ENCODE measurements around the gene RPS16. TPM values are rescaled to one million over a fixed set of nuclear protein-coding genes. Genes with fewer than 3 reads are reported as not detected.

Gene RPS16
- total and polyA plus RNA-seq, 2 donors (not counting 1 experiment from before 2014, with no cell fraction given) = 3,910 to 6,448 TPM

- peak overlapping the region; percentile 89 for H3K4me2 ChIP-seq (replicated peaks; ENCODE audit: low read depth, low read length, poor library complexity, severe bottlenecking)
- no peaks in the 10 kb centered on the region for H3K27me3 Mint-ChIP-seq
- ATAC-seq (ENCODE audit: low read depth) (no peak), DNase-seq (no peak)
- H3K9me3 Mint-ChIP-seq (ENCODE audit: insufficient read depth) = no peaks in the 10 kb centered on the region
- H2AFZ ChIP-seq (ENCODE audit: insufficient read depth, low read depth, low read length, poor library complexity, severe bottlenecking) = peak overlapping the region; percentile 91
- peak overlapping the region; percentile 96 for H3K4me3 Mint-ChIP-seq
- 4% methylated on average over 7 of the region's 12 CpGs for WGBS (ENCODE audit: insufficient coverage)
- intact Hi-C loops (cut with micrococcal nuclease) = loop anchor here (2.0 kb wide), 1 partner anchor 18 kb away; the partner anchor contains the start of gene DLL3
- H3K4me1 ChIP-seq (ENCODE audit: control insufficient read depth in 2 of 2, insufficient read depth in 2 of 2, low read length in 2 of 2) = peaks cover 14 to 21% of the 10 kb centered on the region in 2 donors
- peak overlapping the region; percentile 43 to 95 (median 89) for H3K4me3 ChIP-seq (ENCODE audit: control extremely low read depth in 1 of 5, extremely low read depth in 1 of 5, insufficient read depth in 1 of 5, low read depth in 2 of 5, low read length in 4 of 5)
- ChIA-PET POLR2A (interaction anchor here (0.6 to 1.2 kb wide), 5 partner anchors 36 to 623 kb away, joined by 3 to 8 read pairs (median 4); partner anchors contain the start of genes RPS16, SAMD4B and SUPT5H), CTCF (no interaction called here)
- peaks cover 24% of the 10 kb centered on the region for H3K79me2 ChIP-seq (ENCODE audit: control insufficient read depth, insufficient read depth, low read length)
- H3K36me3 ChIP-seq (replicated peaks in 1 of 2; ENCODE audit: control extremely low read depth in 1 of 2, control insufficient read depth in 1 of 2, extremely low read depth in 1 of 2, insufficient read depth in 2 of 2, low read length in 1 of 2) = peaks cover 4 to 17% of the 10 kb centered on the region in 2 experiments
- H3K27me3 ChIP-seq (replicated peaks in 1 of 4; ENCODE audit: control extremely low read depth in 1 of 4, control insufficient read depth in 3 of 4, insufficient read depth in 4 of 4, low read length in 3 of 4) = no peaks in the 10 kb centered on the region
- no peaks in the 10 kb centered on the region for H4K20me1 ChIP-seq (ENCODE audit: control insufficient read depth, insufficient read depth, low read length, poor library complexity, severe bottlenecking)
- TF ChIP-seq, protein P1, sequence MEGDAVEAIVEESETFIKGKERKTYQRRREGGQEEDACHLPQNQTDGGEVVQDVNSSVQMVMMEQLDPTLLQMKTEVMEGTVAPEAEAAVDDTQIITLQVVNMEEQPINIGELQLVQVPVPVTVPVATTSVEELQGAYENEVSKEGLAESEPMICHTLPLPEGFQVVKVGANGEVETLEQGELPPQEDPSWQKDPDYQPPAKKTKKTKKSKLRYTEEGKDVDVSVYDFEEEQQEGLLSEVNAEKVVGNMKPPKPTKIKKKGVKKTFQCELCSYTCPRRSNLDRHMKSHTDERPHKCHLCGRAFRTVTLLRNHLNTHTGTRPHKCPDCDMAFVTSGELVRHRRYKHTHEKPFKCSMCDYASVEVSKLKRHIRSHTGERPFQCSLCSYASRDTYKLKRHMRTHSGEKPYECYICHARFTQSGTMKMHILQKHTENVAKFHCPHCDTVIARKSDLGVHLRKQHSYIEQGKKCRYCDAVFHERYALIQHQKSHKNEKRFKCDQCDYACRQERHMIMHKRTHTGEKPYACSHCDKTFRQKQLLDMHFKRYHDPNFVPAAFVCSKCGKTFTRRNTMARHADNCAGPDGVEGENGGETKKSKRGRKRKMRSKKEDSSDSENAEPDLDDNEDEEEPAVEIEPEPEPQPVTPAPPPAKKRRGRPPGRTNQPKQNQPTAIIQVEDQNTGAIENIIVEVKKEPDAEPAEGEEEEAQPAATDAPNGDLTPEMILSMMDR (IDR thresholded peaks at IDR 0.05) = no peak
- no peak for TF ChIP-seq EZH2 (IDR thresholded peaks at IDR 0.05; ENCODE audit: borderline replicate concordance, insufficient read depth, low read depth, low read length, poor library complexity, severe bottlenecking)
- peak overlapping the region; percentile 93 for H3K9ac ChIP-seq (ENCODE audit: low read length)
- peaks cover 25% of the 10 kb centered on the region for H3K4me1 Mint-ChIP-seq
- H3K9me3 ChIP-seq (ENCODE audit: control extremely low read depth in 1 of 3, control insufficient read depth in 2 of 3, insufficient read depth in 1 of 3, low read length in 2 of 3) = no peaks in the 10 kb centered on the region
- H3K27ac ChIP-seq (ENCODE audit: low read length in 2 of 2) = peak overlapping the region; percentile 67 to 84
- peak overlapping the region; percentile 94 for H3K27ac Mint-ChIP-seq
These were observed 45.4 kb upstream of the RPS16 start for GRCh38 chr19:39481229-39481545.
